CD4-positive, alpha-beta T cell (primary cell): ENCODE results near the gene TSPAN31. TPM values are rescaled to one million over a fixed set of nuclear protein-coding genes. Genes with fewer than 3 reads are reported as not detected.

ENCODE experiments used
- ATAC-seq: fragments of 200-7000 bp; cut with Tn5 transposase; one replicate; pipeline ENCODE4 v1.10.0; 2022; ENCODE audit warnings: mild to moderate bottlenecking; ENCODE audit not compliant: poor library complexity
- CTCF ChIA-PET: fragments of 350-600 bp; sonication (Branson Sonifier 250); formaldehyde crosslinking; loops from one replicate; lab custom pipeline; 2021; ENCODE audit warnings: antibody characterized with exemption, inconsistent platforms; lab: Charles Lee
- POLR2A ChIA-PET: fragments of 350-600 bp; sonication (Branson Sonifier 250); formaldehyde crosslinking; loops from one replicate; lab custom pipeline; 2021; ENCODE audit warnings: antibody characterized with exemption, inconsistent platforms; lab: Charles Lee
- DNase-seq, 14 experiments: peaks; one replicate each; pipeline ENCODE4 v3.0.0-alpha.2; 2013 to 2020; ENCODE audit warnings: mixed read lengths in 2 of 14
- H3K27ac ChIP-seq, 2 donors: one replicate each; pipeline versions ENCODE4 v1.5.1 to v1.7.0; 2013; ENCODE audit warnings: low read length in 2 of 2, low read depth in 1 of 2, mild to moderate bottlenecking in 1 of 2
- H3K27me3 ChIP-seq, 2 experiments: 1 replicate in 1 of 2; 2 replicates in 1 of 2; pipeline versions ENCODE4 v1.6.1 to v1.7.0; 2013; ENCODE audit warnings: low read length in 2 of 2, control low read depth in 1 of 2, mild to moderate bottlenecking in 1 of 2, moderate library complexity in 1 of 2; ENCODE audit not compliant: insufficient read depth in 2 of 2, control insufficient read depth in 1 of 2
- H3K36me3 ChIP-seq: one replicate; pipeline ENCODE4 v1.6.1; 2013; ENCODE audit warnings: low read length, control low read depth; ENCODE audit not compliant: insufficient read depth
- H3K4me1 ChIP-seq: one replicate; pipeline ENCODE4 v1.6.1; 2013; ENCODE audit warnings: low read length, control low read depth; ENCODE audit not compliant: insufficient read depth
- H3K4me3 ChIP-seq: one replicate; pipeline ENCODE4 v1.5.1; 2013; ENCODE audit warnings: mild to moderate bottlenecking, low read length, moderate library complexity
- H3K9me3 ChIP-seq, 2 experiments: 1 replicate in 1 of 2; 2 replicates in 1 of 2; pipeline versions ENCODE4 v1.6.1 to v1.7.0; 2013; ENCODE audit warnings: low read length in 2 of 2, mild to moderate bottlenecking in 2 of 2, control low read depth in 1 of 2, moderate library complexity in 1 of 2; ENCODE audit not compliant: control insufficient read depth in 1 of 2, insufficient read depth in 1 of 2
- H3K27ac Mint-ChIP-seq: one replicate; pipeline ENCODE4 v1.8.0; 2020; ENCODE audit warnings: mixed read lengths
- H3K27me3 Mint-ChIP-seq: one replicate; pipeline ENCODE4 v1.8.0; 2021; ENCODE audit warnings: mixed read lengths
- H3K36me3 Mint-ChIP-seq: one replicate; pipeline ENCODE4 v1.8.0; 2021; ENCODE audit warnings: low read depth, mixed read lengths
- H3K4me1 Mint-ChIP-seq: one replicate; pipeline ENCODE4 v1.8.0; 2021; ENCODE audit warnings: low read depth, mixed read lengths
- H3K4me3 Mint-ChIP-seq: one replicate; pipeline ENCODE4 v1.8.0; 2020; ENCODE audit warnings: mild to moderate bottlenecking, mixed read lengths
- H3K9me3 Mint-ChIP-seq: one replicate; pipeline ENCODE4 v1.8.0; 2020; ENCODE audit warnings: mixed read lengths
- CTCF ChIP-seq: fragments of 200-600 bp; IDR thresholded peaks from one replicate; pipeline ENCODE4 v1.8.0; 2022; ENCODE audit warnings: antibody characterized with exemption, mild to moderate bottlenecking
- intact Hi-C, 2 experiments: fragments of 100-400 bp; cut with DNase I in 1 of 2; cut with micrococcal nuclease in 1 of 2; formaldehyde crosslinking; loops; one replicate each; pipeline versions ENCODE4 v1.15.1 to v1.9.0; 2023 to 2025; cut with DNase I, micrococcal nuclease
- total RNA-seq, 174 experiments: library from RNA in 2 of 174; stranded (reverse) in 2 of 174; gene quantifications; one replicate each; pipeline ENCODE4 v1.2.3 and lab custom pipeline; 2021 to 2026

TSPAN31 gene
- total RNA-seq, 2 experiments from 2014 or later = 10.3 to 10.7 TPM

- Mint-ChIP-seq H3K9me3 (no peaks in the 10 kb centered on the region), H3K4me3 (no peak overlapping the region), H3K27ac (no peak overlapping the region), H3K36me3 (peaks cover 93% of the 10 kb centered on the region), H3K4me1 (peaks cover 12% of the 10 kb centered on the region), H3K27me3 (no peaks in the 10 kb centered on the region)
- intact Hi-C loops = no loop called here
- Histone ChIP-seq H3K36me3 (peaks cover 93% of the 10 kb centered on the region), H3K27ac (no peak overlapping the region), H3K9me3 (peaks cover 0 to 12% of the 10 kb centered on the region in 2 experiments), H3K4me1 (peaks cover 6% of the 10 kb centered on the region), H3K4me3 (no peak overlapping the region), H3K27me3 (no peaks in the 10 kb centered on the region)
- ATAC-seq = no peak
- CTCF ChIA-PET = no interaction called here
- TF ChIP-seq CTCF = no peak
- DNase-seq = no peak
- POLR2A ChIA-PET = no interaction called here
These were observed 14.3 kb upstream of the TSPAN31 start for GRCh38 chr12:57730336-57731067.

GRCh38 chr12:57731411-57732080 is 13.3 kb upstream of the TSPAN31 start:
- TF ChIP-seq CTCF = no peak
- Histone ChIP-seq H3K36me3 (peaks cover 97% of the 10 kb centered on the region), H3K27ac (no peak overlapping the region), H3K9me3 (peaks cover 0 to 12% of the 10 kb centered on the region in 2 experiments), H3K4me3 (no peak overlapping the region), H3K4me1 (peaks cover 6% of the 10 kb centered on the region), H3K27me3 (no peaks in the 10 kb centered on the region)
- Mint-ChIP-seq H3K36me3 (peaks cover 95% of the 10 kb centered on the region), H3K4me1 (peaks cover 17% of the 10 kb centered on the region), H3K27me3 (no peaks in the 10 kb centered on the region), H3K4me3 (no peak overlapping the region), H3K27ac (no peak overlapping the region), H3K9me3 (no peaks in the 10 kb centered on the region)
- ATAC-seq (no peak), DNase-seq (no peak)
- POLR2A ChIA-PET = interaction anchor here (1.7 kb wide), 1 partner anchor 9 kb away, joined by 6 read pairs; no protein-coding TSS in a partner anchor
- intact Hi-C loops = no loop called here
- CTCF ChIA-PET = no interaction called here

GRCh38 chr12:57732270-57732669 is 12.6 kb upstream of the TSPAN31 start:
- H3K4me3 Mint-ChIP-seq = no peak overlapping the region
- H3K27me3 Mint-ChIP-seq = no peaks in the 10 kb centered on the region
- Histone ChIP-seq H3K27me3 (no peaks in the 10 kb centered on the region), H3K4me3 (no peak overlapping the region), H3K27ac (no peak overlapping the region), H3K4me1 (peaks cover 13% of the 10 kb centered on the region), H3K9me3 (peaks cover 0 to 6% of the 10 kb centered on the region in 2 experiments), H3K36me3 (peaks cover 97% of the 10 kb centered on the region)
- no peak overlapping the region for H3K27ac Mint-ChIP-seq
- DNase-seq (no peak), ATAC-seq (no peak)
- no peak for TF ChIP-seq CTCF
- no peaks in the 10 kb centered on the region for H3K9me3 Mint-ChIP-seq
- peaks cover 21% of the 10 kb centered on the region for H3K4me1 Mint-ChIP-seq
- intact Hi-C loops = no loop called here
- ChIA-PET POLR2A (interaction anchor here (1.7 kb wide), 1 partner anchor 9 kb away, joined by 6 read pairs; no protein-coding TSS in a partner anchor), CTCF (interaction anchor here (1.3 kb wide), 1 partner anchor 27 kb away, joined by 3 read pairs; no protein-coding TSS in a partner anchor)
- H3K36me3 Mint-ChIP-seq = peaks cover 93% of the 10 kb centered on the region
